Thyroid gland (tissue), 4 donors: ENCODE data around the gene DSG2. TPM values are rescaled to one million over a fixed set of nuclear protein-coding genes. Genes with fewer than 3 reads are reported as not detected.

ENCODE experiments used
- DNase-seq, 2 donors: peaks; one replicate each; pipeline ENCODE4 v3.0.0-alpha.2; 2019
- H3K27ac ChIP-seq, 3 donors: fragments of 200-600 bp; sonication (generic); 1 replicate in 2 of 3; 2 replicates in 1 of 3; pipeline ENCODE4 v1.5.1; 2016 to 2019; ENCODE audit warnings: mild to moderate bottlenecking in 1 of 3, moderate library complexity in 1 of 3
- H3K27me3 ChIP-seq: fragments of 200-600 bp; sonication (generic); one replicate; pipeline ENCODE4 v1.5.1; 2019
- H3K36me3 ChIP-seq, 2 donors: fragments of 200-600 bp; sonication (generic); one replicate each; pipeline ENCODE4 v1.5.1; 2016 to 2019
- H3K4me1 ChIP-seq, 2 donors: fragments of 200-600 bp; sonication (generic); one replicate each; pipeline ENCODE4 v1.5.1; 2017 to 2019
- H3K4me3 ChIP-seq, 3 donors: fragments of 200-600 bp; sonication (generic); replicated peaks in 1 of 3; 1 replicate in 2 of 3; 2 replicates in 1 of 3; pipeline ENCODE4 v1.5.1; 2016; ENCODE audit warnings: mild to moderate bottlenecking in 1 of 3
- H3K9me3 ChIP-seq: fragments of 200-600 bp; sonication (generic); one replicate; pipeline ENCODE4 v1.5.1; 2017
- POLR2A ChIP-seq, 2 donors: fragments of 450-650 bp; IDR thresholded peaks; one replicate each; pipeline ENCODE4 v1.6.1; 2017; ENCODE audit warnings: antibody characterized with exemption in 2 of 2, mild to moderate bottlenecking in 2 of 2, moderate library complexity in 1 of 2
- WGBS, 2 donors: methylation state at CpG; one replicate each; pipeline ENCODE4 v1.1.5; 2017; 5-methylcytosine and 5-hydroxymethylcytosine counted together
- intact Hi-C: fragments of 100-400 bp; cut with DNase I; formaldehyde crosslinking; loops from one replicate; pipeline ENCODE4 v1.15.1; 2023
- total RNA-seq, 4 donors: library from RNA; depleted of rRNA; stranded (reverse); fragments of >200 nt; gene quantifications; one replicate each; pipeline ENCODE4 v1.2.3, GENCODE V29; 2016
- TF ChIP-seq, protein P1 (sequence below), 6 experiments: fragments of 200-600 bp in 3 of 6; fragments of 450-650 bp in 3 of 6; sonication (generic) in 3 of 6; IDR thresholded peaks; one replicate each; pipeline ENCODE4 v1.5.1; 2016 to 2019; ENCODE audit warnings: antibody characterized with exemption in 6 of 6, mild to moderate bottlenecking in 2 of 6, inconsistent platforms in 1 of 6, moderate library complexity in 1 of 6

The DSG2 gene
- total RNA-seq, 4 donors from 2014 or later, result 47.7 to 66.0 (median 56.4) TPM

GRCh38 chr18:31565782-31566512 is 68.0 kb downstream of the DSG2 start:
- no peak overlapping the region for H3K27ac ChIP-seq
- H3K4me3 ChIP-seq, result no peak overlapping the region
- no peaks in the 10 kb centered on the region for H3K27me3 ChIP-seq
- WGBS, 2 donors, result 89 to 90% methylated on average over 10 of the region's 10 CpGs
- DNase-seq, result no peak
- no peak for TF ChIP-seq POLR2A (IDR thresholded peaks at IDR 0.05)
- TF ChIP-seq, protein P1, sequence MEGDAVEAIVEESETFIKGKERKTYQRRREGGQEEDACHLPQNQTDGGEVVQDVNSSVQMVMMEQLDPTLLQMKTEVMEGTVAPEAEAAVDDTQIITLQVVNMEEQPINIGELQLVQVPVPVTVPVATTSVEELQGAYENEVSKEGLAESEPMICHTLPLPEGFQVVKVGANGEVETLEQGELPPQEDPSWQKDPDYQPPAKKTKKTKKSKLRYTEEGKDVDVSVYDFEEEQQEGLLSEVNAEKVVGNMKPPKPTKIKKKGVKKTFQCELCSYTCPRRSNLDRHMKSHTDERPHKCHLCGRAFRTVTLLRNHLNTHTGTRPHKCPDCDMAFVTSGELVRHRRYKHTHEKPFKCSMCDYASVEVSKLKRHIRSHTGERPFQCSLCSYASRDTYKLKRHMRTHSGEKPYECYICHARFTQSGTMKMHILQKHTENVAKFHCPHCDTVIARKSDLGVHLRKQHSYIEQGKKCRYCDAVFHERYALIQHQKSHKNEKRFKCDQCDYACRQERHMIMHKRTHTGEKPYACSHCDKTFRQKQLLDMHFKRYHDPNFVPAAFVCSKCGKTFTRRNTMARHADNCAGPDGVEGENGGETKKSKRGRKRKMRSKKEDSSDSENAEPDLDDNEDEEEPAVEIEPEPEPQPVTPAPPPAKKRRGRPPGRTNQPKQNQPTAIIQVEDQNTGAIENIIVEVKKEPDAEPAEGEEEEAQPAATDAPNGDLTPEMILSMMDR (IDR thresholded peaks at IDR 0.05), result no peak
- intact Hi-C loops, result no loop called here
- H3K9me3 ChIP-seq, result no peaks in the 10 kb centered on the region
- no peaks in the 10 kb centered on the region for H3K4me1 ChIP-seq
- H3K36me3 ChIP-seq, result no peaks in the 10 kb centered on the region

DNA sequence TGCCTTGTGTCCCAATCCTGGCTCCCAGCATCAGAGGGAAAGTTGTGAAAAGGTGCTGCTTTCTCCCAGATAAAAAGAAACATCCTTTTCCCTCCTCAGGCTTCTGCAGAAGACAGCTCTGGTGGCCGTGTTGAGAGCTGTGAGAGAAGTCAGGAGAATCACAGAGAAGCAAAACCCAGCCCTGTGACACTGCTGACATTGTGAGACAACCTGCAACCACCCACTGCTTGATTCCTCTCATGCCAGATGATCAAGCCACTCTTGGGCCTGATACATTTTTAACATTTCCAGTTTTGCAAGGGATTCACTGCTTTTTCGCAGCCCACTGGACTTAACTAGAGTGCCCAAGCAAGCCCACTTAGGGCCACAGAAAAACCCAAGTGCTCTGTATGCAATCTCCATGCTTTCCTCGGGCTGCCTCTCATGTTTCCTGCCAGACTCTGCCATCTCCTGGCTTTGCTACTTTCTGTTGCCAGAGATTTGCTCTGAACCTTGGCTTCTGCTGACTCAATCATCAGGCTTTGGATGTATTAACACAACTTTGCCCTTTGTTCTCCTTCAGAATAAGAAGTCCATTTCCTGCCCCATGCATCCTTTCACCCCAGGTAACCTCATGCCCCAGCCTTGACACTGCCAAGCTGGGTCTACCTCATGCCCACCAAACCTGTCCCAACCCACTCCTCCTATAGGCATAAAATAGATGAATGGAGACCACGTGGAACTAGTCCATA is 68.8 kb downstream of the DSG2 start:
- Histone ChIP-seq H3K9me3 (no peaks in the 10 kb centered on the region), H3K4me3 (no peak overlapping the region), H3K36me3 (no peaks in the 10 kb centered on the region), H3K27me3 (no peaks in the 10 kb centered on the region), H3K4me1 (no peaks in the 10 kb centered on the region), H3K27ac (no peak overlapping the region)
- no peak for DNase-seq
- WGBS, 2 donors, result 64% methylated on average over 4 of the region's 4 CpGs
- TF ChIP-seq POLR2A (IDR thresholded peaks at IDR 0.05), result no peak
- TF ChIP-seq, protein P1 (IDR thresholded peaks at IDR 0.05), result no peak
- intact Hi-C loops, result no loop called here

DNA sequence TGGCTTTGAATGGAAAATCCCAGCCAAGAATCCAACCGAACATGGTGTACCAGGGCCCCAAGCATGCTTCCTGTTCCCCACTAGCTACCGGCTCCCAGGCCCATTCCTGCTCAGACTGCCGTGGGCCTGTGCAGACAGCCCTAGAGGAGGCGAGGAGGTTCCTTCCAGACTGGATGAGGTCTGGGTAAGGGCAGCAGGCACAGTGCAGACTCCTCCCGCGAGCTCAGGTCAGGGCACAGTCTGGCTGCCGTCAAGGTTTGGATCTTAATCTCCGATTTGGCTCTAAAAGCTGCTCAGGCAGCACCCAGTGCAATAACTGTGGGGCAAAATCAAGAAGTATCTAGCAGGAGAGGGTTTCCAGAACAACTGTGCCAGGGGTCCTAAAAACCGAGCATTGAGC is 74.4 kb downstream of the DSG2 start:
- Histone ChIP-seq H3K36me3 (no peaks in the 10 kb centered on the region), H3K9me3 (no peaks in the 10 kb centered on the region), H3K4me3 (no peak overlapping the region), H3K27me3 (no peaks in the 10 kb centered on the region), H3K4me1 (no peaks in the 10 kb centered on the region), H3K27ac (no peak overlapping the region)
- TF ChIP-seq, protein P1 (IDR thresholded peaks at IDR 0.05), result no peak
- no peak for TF ChIP-seq POLR2A (IDR thresholded peaks at IDR 0.05)
- intact Hi-C loops, result no loop called here
- WGBS, 2 donors, result 82 to 86% methylated on average over 8 to 9 of the region's 9 CpGs
- no peak for DNase-seq

- Histone ChIP-seq H3K9me3 (no peaks in the 10 kb centered on the region), H3K27ac (no peak overlapping the region), H3K27me3 (no peaks in the 10 kb centered on the region), H3K36me3 (no peaks in the 10 kb centered on the region), H3K4me3 (no peak overlapping the region), H3K4me1 (no peaks in the 10 kb centered on the region)
- no peak for DNase-seq
- 65 to 67% methylated on average over 3 of the region's 3 CpGs for WGBS, 2 donors
- intact Hi-C loops, result no loop called here
- no peak for TF ChIP-seq POLR2A (IDR thresholded peaks at IDR 0.05)
- TF ChIP-seq, protein P1 (IDR thresholded peaks at IDR 0.05), result no peak
These were observed 75.1 kb downstream of the DSG2 start for GRCh38 chr18:31573051-31573450.

DNA sequence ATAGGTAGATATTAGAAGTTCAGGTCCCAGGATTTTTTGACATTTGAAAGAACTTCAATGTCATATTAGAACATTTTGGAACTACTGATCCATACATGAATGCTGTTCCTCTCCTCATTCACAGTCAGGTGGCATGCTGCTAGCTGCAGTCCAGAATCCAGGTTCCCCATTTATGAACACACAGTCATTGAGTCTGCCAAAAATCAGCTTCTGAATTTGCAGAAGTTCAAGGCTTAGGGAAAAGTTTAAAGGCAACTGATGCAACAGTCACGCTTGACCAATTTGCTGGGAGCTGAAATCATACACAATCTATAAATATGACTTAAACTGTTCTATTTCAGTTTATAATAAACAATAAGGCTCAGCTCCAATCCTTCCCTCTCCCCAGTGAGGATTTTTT is 76.4 kb downstream of the DSG2 start:
- WGBS, 2 donors, result 91 to 92% methylated on average over 1 of the region's 1 CpG

More for the DNA sequence above, 76.4 kb downstream of the DSG2 start:
- no peak for DNase-seq
- intact Hi-C loops, result no loop called here
- Histone ChIP-seq H3K27me3 (no peaks in the 10 kb centered on the region), H3K4me3 (no peak overlapping the region), H3K36me3 (no peaks in the 10 kb centered on the region), H3K9me3 (no peaks in the 10 kb centered on the region), H3K27ac (no peak overlapping the region), H3K4me1 (no peaks in the 10 kb centered on the region)
- TF ChIP-seq POLR2A (IDR thresholded peaks at IDR 0.05), result no peak
- TF ChIP-seq, protein P1 (IDR thresholded peaks at IDR 0.05), result no peak
